Right atrium auricular region (tissue), 2 donors: ENCODE data around the gene NQO2. TPM values are rescaled to one million over a fixed set of nuclear protein-coding genes. Genes with fewer than 3 reads are reported as not detected.

Experiments
- DNase-seq: peaks from one replicate; pipeline ENCODE4 v3.0.0-alpha.2; 2019; ENCODE audit warnings: low spot score
- H3K27ac ChIP-seq, 2 donors: fragments of 200-600 bp; sonication (generic); 1 replicate in 1 of 2; 2 replicates in 1 of 2; pipeline ENCODE4 v1.5.1; 2016 to 2019
- H3K27me3 ChIP-seq, 2 donors: fragments of 200-600 bp; sonication (generic); one replicate each; pipeline versions ENCODE4 v1.5.1 to v1.6.0; 2017 to 2019
- H3K36me3 ChIP-seq: fragments of 200-600 bp; sonication (generic); one replicate; pipeline ENCODE4 v1.5.1; 2016
- H3K4me1 ChIP-seq, 2 donors: fragments of 200-600 bp; sonication (generic); one replicate each; pipeline versions ENCODE4 v1.5.1 to v1.6.0; 2017 to 2019
- H3K4me3 ChIP-seq, 2 donors: fragments of 200-600 bp; sonication (generic); 1 replicate in 1 of 2; 2 replicates in 1 of 2; pipeline ENCODE4 v1.5.1; 2017 to 2019; ENCODE audit warnings: mild to moderate bottlenecking in 1 of 2, moderate library complexity in 1 of 2
- H3K9me3 ChIP-seq, 2 donors: fragments of 200-600 bp; sonication (generic); one replicate each; pipeline ENCODE4 v1.5.1; 2019
- total RNA-seq, 2 donors: library from RNA; depleted of rRNA; stranded (reverse); fragments of >200 nt; gene quantifications; one replicate each; pipeline ENCODE4 v1.1.0, GENCODE V29; 2016
- TF ChIP-seq, protein P1 (sequence below), 2 donors: fragments of 200-600 bp; sonication (generic); IDR thresholded peaks; one replicate each; pipeline ENCODE4 v1.5.1; 2019; ENCODE audit warnings: antibody characterized with exemption in 2 of 2

The NQO2 gene, protein sequence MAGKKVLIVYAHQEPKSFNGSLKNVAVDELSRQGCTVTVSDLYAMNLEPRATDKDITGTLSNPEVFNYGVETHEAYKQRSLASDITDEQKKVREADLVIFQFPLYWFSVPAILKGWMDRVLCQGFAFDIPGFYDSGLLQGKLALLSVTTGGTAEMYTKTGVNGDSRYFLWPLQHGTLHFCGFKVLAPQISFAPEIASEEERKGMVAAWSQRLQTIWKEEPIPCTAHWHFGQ
- total RNA-seq: 10 to 100 TPM; 37.6 to 68.1 TPM

DNA sequence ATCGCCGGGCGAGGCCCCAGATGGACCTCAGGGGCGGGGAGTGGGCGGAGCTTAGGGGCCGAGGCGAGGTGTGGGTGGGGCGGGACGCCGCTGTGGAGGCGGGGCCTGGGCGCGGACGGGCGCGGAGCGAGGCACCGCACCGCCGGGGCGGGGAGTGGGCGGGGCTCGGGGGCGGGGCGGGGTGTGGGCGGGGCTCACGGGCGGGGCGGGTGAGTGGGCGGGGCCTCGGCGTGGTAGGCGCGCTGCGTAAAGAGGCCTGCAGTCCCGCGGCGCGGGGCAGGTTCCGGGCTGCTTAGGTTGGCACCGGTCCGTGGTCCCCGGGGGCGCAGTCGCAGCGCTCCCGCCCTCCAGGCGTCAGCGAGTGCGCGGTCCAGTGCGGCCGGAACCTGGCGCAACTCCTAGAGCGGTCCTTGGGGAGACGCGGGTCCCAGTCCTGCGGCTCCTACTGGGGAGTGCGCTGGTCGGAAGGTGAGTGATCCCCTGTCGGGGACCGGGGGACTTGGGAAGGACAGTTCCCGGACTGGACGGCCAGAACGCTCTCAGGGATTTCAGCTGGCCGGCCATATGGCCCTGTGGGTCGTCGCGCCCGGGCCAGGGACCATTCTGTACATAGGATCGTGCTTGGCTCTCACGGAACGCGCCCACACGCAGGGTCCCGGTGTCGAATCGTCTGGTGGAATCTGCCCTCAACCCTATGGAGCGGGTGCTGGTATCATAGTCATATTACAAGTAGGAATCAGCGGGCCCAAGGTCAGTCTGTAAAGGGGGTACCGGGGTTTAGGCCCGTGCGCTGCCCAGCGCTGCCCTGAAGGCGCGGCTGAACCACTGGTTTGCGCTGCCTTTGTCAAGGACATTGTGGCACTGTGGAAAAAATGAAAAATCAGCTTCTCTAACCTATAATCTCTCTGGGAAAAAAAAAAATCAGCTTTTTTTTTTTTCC, at the start of gene NQO2:
TSS of gene NQO2 (plus strand) at position 277 of the 940 bp plus-strand sequence. CDS start 6,659 bp downstream, outside the sequence.
- TF ChIP-seq, protein P1, sequence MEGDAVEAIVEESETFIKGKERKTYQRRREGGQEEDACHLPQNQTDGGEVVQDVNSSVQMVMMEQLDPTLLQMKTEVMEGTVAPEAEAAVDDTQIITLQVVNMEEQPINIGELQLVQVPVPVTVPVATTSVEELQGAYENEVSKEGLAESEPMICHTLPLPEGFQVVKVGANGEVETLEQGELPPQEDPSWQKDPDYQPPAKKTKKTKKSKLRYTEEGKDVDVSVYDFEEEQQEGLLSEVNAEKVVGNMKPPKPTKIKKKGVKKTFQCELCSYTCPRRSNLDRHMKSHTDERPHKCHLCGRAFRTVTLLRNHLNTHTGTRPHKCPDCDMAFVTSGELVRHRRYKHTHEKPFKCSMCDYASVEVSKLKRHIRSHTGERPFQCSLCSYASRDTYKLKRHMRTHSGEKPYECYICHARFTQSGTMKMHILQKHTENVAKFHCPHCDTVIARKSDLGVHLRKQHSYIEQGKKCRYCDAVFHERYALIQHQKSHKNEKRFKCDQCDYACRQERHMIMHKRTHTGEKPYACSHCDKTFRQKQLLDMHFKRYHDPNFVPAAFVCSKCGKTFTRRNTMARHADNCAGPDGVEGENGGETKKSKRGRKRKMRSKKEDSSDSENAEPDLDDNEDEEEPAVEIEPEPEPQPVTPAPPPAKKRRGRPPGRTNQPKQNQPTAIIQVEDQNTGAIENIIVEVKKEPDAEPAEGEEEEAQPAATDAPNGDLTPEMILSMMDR (IDR thresholded peaks at IDR 0.05): no peak
- peak; percentile 91 for DNase-seq
- peaks cover 8% of the 10 kb centered on the region for H3K36me3 ChIP-seq
- no peaks in the 10 kb centered on the region for H3K9me3 ChIP-seq
- H3K4me1 ChIP-seq: peaks cover 0 to 32% of the 10 kb centered on the region in 2 donors
- no peaks in the 10 kb centered on the region for H3K27me3 ChIP-seq
- H3K27ac ChIP-seq: peak within 1 kb of the TSS; percentile 89 to 93
- peak within 1 kb of the TSS; percentile 70 to 88 for H3K4me3 ChIP-seq

DNA sequence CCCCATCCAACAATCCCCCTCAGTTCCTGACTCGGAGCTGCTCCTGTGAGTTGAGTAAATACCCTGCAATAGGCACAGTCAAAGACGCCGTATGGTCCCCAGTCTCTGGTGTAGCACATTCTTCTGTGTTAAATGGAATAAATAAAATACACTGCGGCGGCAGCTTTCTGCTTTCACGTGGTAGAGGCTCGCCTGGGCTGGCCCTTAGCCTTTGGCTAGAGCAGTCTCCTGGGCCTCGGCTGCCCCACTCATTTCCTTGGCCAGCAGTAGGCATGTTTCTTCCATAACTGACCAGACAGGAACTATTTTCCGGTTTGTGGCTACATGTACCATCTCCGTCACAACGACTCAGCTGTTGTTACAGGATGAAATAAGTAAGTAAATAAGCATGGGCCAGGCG, 49.0 kb upstream of the NQO2 start:
- DNase-seq: peak; percentile 56
- Histone ChIP-seq H3K4me1 (peaks cover 0 to 46% of the 10 kb centered on the region in 2 donors), H3K27me3 (no peaks in the 10 kb centered on the region), H3K36me3 (peaks cover 16% of the 10 kb centered on the region), H3K27ac (no peak overlapping the region), H3K4me3 (no peak overlapping the region), H3K9me3 (no peaks in the 10 kb centered on the region)
- TF ChIP-seq, protein P1 (IDR thresholded peaks at IDR 0.05): no peak

DNA sequence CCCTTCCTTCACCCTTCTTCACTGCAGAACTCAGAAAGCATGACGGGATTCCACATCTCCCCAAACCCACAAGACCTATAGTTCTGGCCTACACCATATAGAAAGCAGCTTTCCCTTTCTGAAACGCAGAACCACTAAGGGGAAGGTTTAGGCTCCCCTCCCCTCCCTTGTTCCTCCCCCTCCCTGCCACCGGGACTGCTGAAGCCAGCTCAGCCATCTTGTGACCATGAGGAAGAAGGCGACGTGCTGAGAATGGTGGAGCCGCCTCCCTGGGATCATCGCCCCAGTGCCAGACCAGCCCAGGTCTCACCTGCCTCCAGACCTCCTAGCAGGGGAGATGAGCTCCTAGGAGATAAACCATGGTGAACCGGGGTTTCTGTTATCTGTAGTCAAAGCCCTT, 48.0 kb upstream of the NQO2 start:
- H3K36me3 ChIP-seq: peaks cover 16% of the 10 kb centered on the region

DNA sequence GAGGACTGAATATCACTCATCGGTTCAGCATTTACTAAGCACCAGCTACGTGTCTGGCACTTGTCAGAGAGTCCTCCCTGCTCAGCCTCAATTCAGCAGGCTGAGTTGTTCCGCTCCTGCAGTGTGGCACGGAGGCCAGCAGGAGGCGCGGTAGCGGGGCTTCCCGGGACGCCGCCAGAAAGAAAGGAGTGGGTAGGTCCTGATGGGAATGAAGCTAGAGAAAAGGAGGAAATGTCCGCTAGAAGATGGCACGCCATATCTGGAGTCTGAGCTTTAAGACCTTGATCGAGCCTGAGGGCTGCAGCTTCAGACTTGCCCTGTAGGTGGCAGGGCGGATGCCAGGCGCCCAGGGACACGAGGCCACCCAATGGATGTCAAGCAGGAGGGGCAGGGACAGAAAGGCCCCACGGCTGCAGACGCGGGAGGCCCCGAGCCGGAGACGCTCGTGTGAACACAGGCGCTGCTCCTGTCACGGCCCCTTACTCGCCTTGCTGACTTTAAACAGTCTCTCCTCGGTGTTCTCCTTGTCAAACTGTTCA, 47.1 kb upstream of the NQO2 start:
- H3K27me3 ChIP-seq: no peaks in the 10 kb centered on the region
- H3K36me3 ChIP-seq: peaks cover 11% of the 10 kb centered on the region
- peak overlapping the region; percentile 67 to 74 for H3K27ac ChIP-seq
- TF ChIP-seq, protein P1 (IDR thresholded peaks at IDR 0.05): peak; percentile 94 to 98
- H3K4me3 ChIP-seq: no peak overlapping the region
- peaks cover 0 to 51% of the 10 kb centered on the region in 2 donors for H3K4me1 ChIP-seq
- no peaks in the 10 kb centered on the region for H3K9me3 ChIP-seq
- DNase-seq: peak; percentile 77

More for the DNA sequence above, 48.0 kb upstream of the NQO2 start:
- H3K27ac ChIP-seq: peak overlapping the region; percentile 67 to 74
- H3K9me3 ChIP-seq: no peaks in the 10 kb centered on the region
- no peaks in the 10 kb centered on the region for H3K27me3 ChIP-seq
- DNase-seq: peak; percentile 59
- TF ChIP-seq, protein P1 (IDR thresholded peaks at IDR 0.05): no peak
- H3K4me3 ChIP-seq: no peak overlapping the region
- H3K4me1 ChIP-seq: peaks cover 0 to 51% of the 10 kb centered on the region in 2 donors

DNA sequence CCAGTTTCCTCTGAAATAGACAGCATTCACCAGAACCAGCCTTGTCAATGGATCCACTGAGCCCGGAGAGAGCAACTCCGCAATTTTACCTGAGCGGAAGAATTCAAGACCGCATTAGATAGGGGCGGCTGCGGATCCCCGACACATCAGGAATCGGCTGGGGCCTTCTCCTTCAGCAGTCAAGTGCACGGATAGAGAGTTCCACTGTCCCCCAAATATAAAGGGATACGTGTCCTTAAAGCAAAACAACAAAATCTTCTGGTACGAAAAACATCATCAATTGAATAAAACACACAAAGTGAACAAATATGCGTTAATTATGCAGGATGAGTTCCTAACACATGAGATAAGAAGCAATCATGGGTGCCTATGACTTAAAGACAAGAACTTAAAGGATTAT, 46.6 kb upstream of the NQO2 start:
- H3K27ac ChIP-seq: peak overlapping the region; percentile 67 to 74
- H3K27me3 ChIP-seq: no peaks in the 10 kb centered on the region
- TF ChIP-seq, protein P1 (IDR thresholded peaks at IDR 0.05): no peak
- no peak for DNase-seq
- peaks cover 6% of the 10 kb centered on the region for H3K36me3 ChIP-seq
- H3K9me3 ChIP-seq: no peaks in the 10 kb centered on the region
- H3K4me1 ChIP-seq: peaks cover 0 to 51% of the 10 kb centered on the region in 2 donors
- no peak overlapping the region for H3K4me3 ChIP-seq
